NCI-H1930 (cell line): ENCODE results near the gene KRTAP2-1.
A peak's percentile ranks its signal among the peaks of the same experiment; 100 is the strongest.
"Not testable (repeated sequence)": the region's sequence is repeated elsewhere in the genome, so short reads cannot be mapped to it uniquely, and the experiment has no call there.

Experiments used
- DNase-seq, 2 experiments: peaks; one replicate each; lab custom pipeline; 2025; lab: John Stamatoyannopoulos, UW

Gene KRTAP2-1

GRCh38 chr17:41057547-41057946, 10.4 kb upstream of the KRTAP2-1 start:
- no peak for DNase-seq

GRCh38 chr17:41055130-41055529, 8.0 kb upstream of the KRTAP2-1 start, which contains the start of gene KRTAP2-2:
Gene KRTAP2-2 (minus strand): TSS chr17:41055230. CDS start chr17:41055211, 19 bp downstream.
- DNase-seq = not testable (repeated sequence)

- DNase-seq = not testable (repeated sequence)
Measured at GRCh38 chr17:41054556-41054955, 7.4 kb upstream of the KRTAP2-1 start.

- DNase-seq = no peak
Measured at GRCh38 chr17:41054025-41054424, 6.9 kb upstream of the KRTAP2-1 start.

GRCh38 chr17:41052566-41052965, 5.5 kb upstream of the KRTAP2-1 start:
- no peak for DNase-seq

- DNase-seq = no peak
Measured at GRCh38 chr17:41049110-41049509, 2.0 kb upstream of the KRTAP2-1 start.

- DNase-seq = no peak
Measured at GRCh38 chr17:41048441-41048840, 1.3 kb upstream of the KRTAP2-1 start.

- DNase-seq = no peak
Measured at GRCh38 chr17:41042953-41043352, 4.2 kb downstream of the KRTAP2-1 start.

GRCh38 chr17:41040783-41041571, 6.1 kb downstream of the KRTAP2-1 start, which contains the start of gene KRTAP1-1:
Gene KRTAP1-1 (minus strand): TSS chr17:41041450. CDS start chr17:41041397, 53 bp downstream.
- DNase-seq = not testable (repeated sequence)

- no peak for DNase-seq
Measured at GRCh38 chr17:41037853-41038350, 9.2 kb downstream of the KRTAP2-1 start.

GRCh38 chr17:41034346-41034935, 12.7 kb downstream of the KRTAP2-1 start, which contains the start of gene KRTAP1-3:
Gene KRTAP1-3 (minus strand): TSS chr17:41034874. CDS start chr17:41034821, 53 bp downstream.
- DNase-seq = peak; percentile 6 to 20

- DNase-seq = no peak
Measured at GRCh38 chr17:41029633-41030245, 17.4 kb downstream of the KRTAP2-1 start, which contains the start of gene KRTAP1-4. Gene KRTAP1-4 (minus strand): TSS chr17:41030195. CDS start chr17:41030078, 117 bp downstream.

GRCh38 chr17:41026715-41027471, 20.2 kb downstream of the KRTAP2-1 start, which contains the start of gene KRTAP1-5:
Gene KRTAP1-5 (minus strand): TSS chr17:41027208. CDS start chr17:41027155, 53 bp downstream.
- DNase-seq = no peak

- DNase-seq = no peak
Measured at GRCh38 chr17:41024697-41025096, 22.4 kb downstream of the KRTAP2-1 start.

GRCh38 chr17:41020336-41020735, 26.8 kb downstream of the KRTAP2-1 start:
- DNase-seq = no peak

GRCh38 chr17:41019415-41019814, 27.7 kb downstream of the KRTAP2-1 start:
- no peak for DNase-seq

GRCh38 chr17:41018541-41018940, 28.6 kb downstream of the KRTAP2-1 start:
- DNase-seq = no peak

GRCh38 chr17:41016578-41017215, 30.4 kb downstream of the KRTAP2-1 start:
- DNase-seq = no peak

GRCh38 chr17:41015454-41015853, 31.7 kb downstream of the KRTAP2-1 start:
- DNase-seq = no peak

GRCh38 chr17:41013606-41014005, 33.5 kb downstream of the KRTAP2-1 start:
- DNase-seq = no peak

GRCh38 chr17:41013181-41013580, 33.9 kb downstream of the KRTAP2-1 start:
- DNase-seq = no peak
